ENCODE results near the gene RLN3.

Gene RLN3

GRCh38 chr19:14027856-14028450 lies at the start of gene RLN3:
RLN3 (plus strand) TSS chr19:14028148; CDS start chr19:14028205, 57 bp downstream.
- DNase-seq, result no peak

- DNase-seq, result peak; percentile 63
Measured at GRCh38 chr19:13978351-13979243, 49.4 kb upstream of the RLN3 start.

GRCh38 chr19:13979244-13979615 lies 48.7 kb upstream of the RLN3 start:
- no peak for DNase-seq

- no peak for DNase-seq
Measured at GRCh38 chr19:13979686-13980085, 48.3 kb upstream of the RLN3 start.

- no peak for DNase-seq
Measured at GRCh38 chr19:13980340-13980739, 47.6 kb upstream of the RLN3 start.

- no peak for DNase-seq
Measured at GRCh38 chr19:13981021-13981420, 46.9 kb upstream of the RLN3 start.

- DNase-seq, result no peak
Measured at GRCh38 chr19:13981467-13981866, 46.5 kb upstream of the RLN3 start.

- no peak for DNase-seq
Measured at GRCh38 chr19:13981988-13982501, 45.9 kb upstream of the RLN3 start.

GRCh38 chr19:13982773-13983172 lies 45.2 kb upstream of the RLN3 start:
- no peak for DNase-seq

GRCh38 chr19:13983213-13983889 lies 44.6 kb upstream of the RLN3 start:
- no peak for DNase-seq

GRCh38 chr19:13984186-13984585 lies 43.8 kb upstream of the RLN3 start:
- no peak for DNase-seq

GRCh38 chr19:13984875-13985741 lies 42.8 kb upstream of the RLN3 start:
- DNase-seq, result no peak

GRCh38 chr19:13985771-13986347 lies 42.1 kb upstream of the RLN3 start:
- DNase-seq, result no peak

GRCh38 chr19:13986348-13986904 lies 41.5 kb upstream of the RLN3 start:
- no peak for DNase-seq

GRCh38 chr19:13987101-13987890 lies 40.7 kb upstream of the RLN3 start:
- no peak for DNase-seq

- DNase-seq, result no peak
Measured at GRCh38 chr19:13989487-13989886, 38.5 kb upstream of the RLN3 start.

- DNase-seq, result no peak
Measured at GRCh38 chr19:13990085-13990484, 37.9 kb upstream of the RLN3 start.

- no peak for DNase-seq
Measured at GRCh38 chr19:13992025-13992424, 35.9 kb upstream of the RLN3 start.

- DNase-seq, result no peak
Measured at GRCh38 chr19:13993590-13994300, 34.2 kb upstream of the RLN3 start.

- DNase-seq, result no peak
Measured at GRCh38 chr19:13995017-13995728, 32.8 kb upstream of the RLN3 start.

All from NCI-H774 (cell line).